GM12878 (cell line): Measurements from ENCODE around the gene TMC5.

Source experiments
- CEBPZ ChIP-seq: fragments of 150-350 bp; IDR thresholded peaks from 2 replicates; pipeline ENCODE4 v1.6.1; 2016; ENCODE audit warnings: low read depth, low read length
- CTCF ChIP-seq, 3 experiments: IDR thresholded peaks in 2 of 3; conservative IDR thresholded peaks in 1 of 3; 2 replicates each; pipeline ENCODE4 v1.5.1; 2011; ENCODE audit warnings: low read depth in 3 of 3, low read length in 3 of 3, mild to moderate bottlenecking in 3 of 3, control low read depth in 2 of 3, moderate library complexity in 2 of 3, inconsistent platforms in 1 of 3, mixed read lengths in 1 of 3; ENCODE audit not compliant: control insufficient read depth in 2 of 3, insufficient read depth in 1 of 3; ENCODE audit errors: extremely low read depth in 1 of 3
- IRF4 ChIP-seq: IDR thresholded peaks from 2 replicates; pipeline ENCODE4 v1.6.1; 2011; ENCODE audit warnings: low read depth, low read length
- KDM1A ChIP-seq: fragments of 200-600 bp; sonication (generic); IDR thresholded peaks from 2 replicates; pipeline ENCODE4 v1.6.1; 2016; ENCODE audit warnings: borderline replicate concordance
- MLLT1 ChIP-seq: fragments of 450-650 bp; IDR thresholded peaks from 2 replicates; pipeline ENCODE4 v1.6.1; 2016; ENCODE audit warnings: mild to moderate bottlenecking
- REST ChIP-seq: IDR thresholded peaks from 2 replicates; pipeline ENCODE4 v1.6.1; 2012; ENCODE audit warnings: mild to moderate bottlenecking, low read depth, low read length
- SP1 ChIP-seq: IDR thresholded peaks from one replicate; pipeline ENCODE4 v1.6.1; 2011; ENCODE audit warnings: low read depth, low read length
- SUZ12 ChIP-seq: fragments of 200-600 bp; sonication (generic); IDR thresholded peaks from one replicate; pipeline ENCODE4 v1.6.1; 2018; ENCODE audit warnings: antibody characterized with exemption, mild to moderate bottlenecking; ENCODE audit not compliant: unreplicated experiment
- USF2 ChIP-seq: IDR thresholded peaks from 2 replicates; pipeline ENCODE4 v1.6.1; 2011; ENCODE audit warnings: low read depth, low read length, improper control_type of control experiment, borderline replicate concordance

GRCh38 chr16:19431636-19432340, 14.1 kb downstream of the TMC5 start:
- TF ChIP-seq REST (no peak), USF2 (no peak), MLLT1 (no peak), KDM1A (no peak), CEBPZ (no peak), CTCF (IDR thresholded peaks at IDR 0.05 in 2 of 3, conservative IDR thresholded peaks at IDR 0.05 in 1 of 3; ENCODE audit: control insufficient read depth in 2 of 3, extremely low read depth in 1 of 3, insufficient read depth in 1 of 3, low read depth in 3 of 3, low read length in 3 of 3) (no peak), SUZ12 (no peak), IRF4 (no peak), SP1 (no peak)
